Stimulated activated memory B cell treated with anti-CD40 and anti-IgM and Interleukin-4, amounts not matched to agents 10 μg/mL and 1 μg/mL and 100 μg/mL, for 72 hours (primary cell): ENCODE data around the gene CISD3.
"Not testable (repeated sequence)": the region's sequence is repeated elsewhere in the genome, so short reads cannot be mapped to it uniquely, and the experiment has no call there.

Experiments
- ATAC-seq: fragments of 150-1000 bp; cut with Tn5 transposase; 2 replicates; pipeline ENCODE4 v1.10.0; 2021
- H3K27ac Mint-ChIP-seq: one replicate; pipeline ENCODE4 v1.8.0; 2022; ENCODE audit warnings: mild to moderate bottlenecking, mixed read lengths
- H3K27me3 Mint-ChIP-seq: one replicate; pipeline ENCODE4 v1.8.0; 2022; ENCODE audit warnings: mixed read lengths
- H3K36me3 Mint-ChIP-seq: one replicate; pipeline ENCODE4 v1.8.0; 2022; ENCODE audit warnings: mixed read lengths
- H3K4me1 Mint-ChIP-seq: one replicate; pipeline ENCODE4 v1.8.0; 2022; ENCODE audit warnings: mixed read lengths
- H3K4me3 Mint-ChIP-seq: one replicate; pipeline ENCODE4 v1.8.0; 2022; ENCODE audit warnings: mild to moderate bottlenecking, moderate library complexity, mixed read lengths
- H3K9me3 Mint-ChIP-seq: one replicate; pipeline ENCODE4 v1.8.0; 2022; ENCODE audit warnings: mixed read lengths

CISD3 gene

DNA sequence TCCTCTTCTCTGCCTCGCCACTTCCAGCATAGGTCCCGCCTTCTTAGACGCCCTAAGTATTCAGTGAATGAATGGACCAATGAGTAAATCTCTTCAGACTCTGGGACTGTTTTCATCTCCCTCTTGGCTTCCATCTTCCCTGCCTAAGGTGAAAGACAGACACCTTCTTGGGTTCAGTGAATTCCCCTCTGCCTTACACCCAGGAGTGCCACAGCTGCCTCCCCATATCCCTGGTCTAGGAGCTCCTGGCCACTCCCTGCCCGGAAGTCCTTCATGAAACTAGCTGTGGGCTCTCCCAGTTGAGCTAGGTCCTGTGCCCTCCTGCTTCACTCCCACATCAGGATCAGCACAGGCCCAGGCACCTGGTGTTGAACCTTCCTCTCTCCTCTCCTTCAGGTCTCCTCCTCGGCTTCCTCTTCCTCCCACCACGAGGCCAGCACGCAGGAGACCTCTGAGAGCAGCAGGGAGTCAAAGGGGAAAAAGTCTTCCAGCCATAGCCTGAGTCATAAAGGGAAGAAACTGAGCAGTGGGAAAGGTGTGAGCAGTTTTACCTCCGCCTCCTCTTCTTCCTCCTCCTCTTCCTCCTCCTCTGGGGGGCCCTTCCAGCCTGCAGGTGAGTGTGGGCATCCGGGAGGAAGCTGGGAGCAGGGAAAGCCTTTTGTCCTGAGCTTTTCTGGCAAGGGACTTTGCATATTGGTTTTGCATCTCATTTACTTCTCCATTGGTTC lies 14.8 kb upstream of the CISD3 start:
- H3K36me3 Mint-ChIP-seq = peaks cover 88% of the 10 kb centered on the region
- ATAC-seq = no peak
- peaks cover 36% of the 10 kb centered on the region for H3K4me1 Mint-ChIP-seq
- H3K27ac Mint-ChIP-seq = peak overlapping the region; percentile 67
- no peaks in the 10 kb centered on the region for H3K27me3 Mint-ChIP-seq
- no peak overlapping the region for H3K4me3 Mint-ChIP-seq
- H3K9me3 Mint-ChIP-seq = no peaks in the 10 kb centered on the region

DNA sequence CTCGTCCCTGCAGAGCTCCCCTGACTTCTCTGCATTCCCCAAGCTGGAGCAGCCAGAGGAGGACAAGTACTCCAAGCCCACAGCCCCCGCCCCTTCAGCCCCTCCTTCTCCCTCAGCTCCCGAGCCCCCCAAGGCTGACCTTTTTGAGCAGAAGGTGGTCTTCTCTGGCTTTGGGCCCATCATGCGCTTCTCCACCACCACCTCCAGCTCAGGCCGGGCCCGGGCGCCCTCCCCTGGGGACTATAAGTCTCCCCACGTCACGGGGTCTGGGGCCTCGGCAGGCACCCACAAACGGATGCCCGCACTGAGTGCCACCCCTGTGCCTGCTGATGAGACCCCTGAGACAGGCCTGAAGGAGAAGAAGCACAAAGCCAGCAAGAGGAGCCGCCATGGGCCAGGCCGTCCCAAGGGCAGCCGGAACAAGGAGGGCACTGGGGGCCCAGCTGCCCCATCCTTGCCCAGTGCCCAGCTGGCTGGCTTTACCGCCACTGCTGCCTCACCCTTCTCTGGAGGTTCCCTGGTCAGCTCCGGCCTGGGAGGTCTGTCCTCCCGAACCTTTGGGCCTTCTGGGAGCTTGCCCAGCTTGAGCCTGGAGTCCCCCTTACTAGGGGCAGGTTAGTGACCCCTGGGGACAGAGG lies 13.7 kb upstream of the CISD3 start:
- Mint-ChIP-seq H3K27ac (peak overlapping the region; percentile 67), H3K4me1 (peaks cover 30% of the 10 kb centered on the region)
- ATAC-seq = no peak

DNA sequence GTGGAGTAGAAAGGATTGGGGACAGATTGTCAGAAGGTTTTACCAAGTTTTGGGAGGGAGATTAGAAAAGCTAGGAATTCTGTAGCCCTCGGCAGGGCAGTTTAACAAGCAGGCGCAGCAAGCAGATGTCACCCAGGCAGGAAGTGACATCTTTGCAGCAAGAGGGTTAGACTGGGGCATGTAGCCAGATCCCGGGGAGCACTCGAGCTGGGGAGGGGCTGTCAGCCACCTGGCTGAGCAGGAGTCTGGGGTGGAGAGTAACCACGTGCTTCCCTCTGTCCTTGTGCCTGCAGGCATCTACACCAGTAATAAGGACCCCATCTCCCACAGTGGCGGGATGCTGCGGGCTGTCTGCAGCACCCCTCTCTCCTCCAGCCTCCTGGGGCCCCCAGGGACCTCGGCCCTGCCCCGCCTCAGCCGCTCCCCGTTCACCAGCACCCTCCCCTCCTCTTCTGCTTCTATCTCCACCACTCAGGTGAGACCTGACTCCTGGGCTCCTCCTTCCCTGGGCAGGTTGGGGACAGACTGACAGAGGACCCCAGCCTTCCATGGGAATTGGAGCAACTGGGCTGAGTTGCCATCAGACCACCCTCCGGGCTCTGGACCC lies 12.9 kb upstream of the CISD3 start:
- no peaks in the 10 kb centered on the region for H3K27me3 Mint-ChIP-seq
- peaks cover 82% of the 10 kb centered on the region for H3K36me3 Mint-ChIP-seq
- H3K27ac Mint-ChIP-seq = no peak overlapping the region
- peaks cover 29% of the 10 kb centered on the region for H3K4me1 Mint-ChIP-seq
- H3K9me3 Mint-ChIP-seq = no peaks in the 10 kb centered on the region
- no peak overlapping the region for H3K4me3 Mint-ChIP-seq
- no peak for ATAC-seq

More for the DNA sequence above, 13.7 kb upstream of the CISD3 start:
- Mint-ChIP-seq H3K27me3 (no peaks in the 10 kb centered on the region), H3K36me3 (peaks cover 87% of the 10 kb centered on the region), H3K9me3 (no peaks in the 10 kb centered on the region), H3K4me3 (no peak overlapping the region)

DNA sequence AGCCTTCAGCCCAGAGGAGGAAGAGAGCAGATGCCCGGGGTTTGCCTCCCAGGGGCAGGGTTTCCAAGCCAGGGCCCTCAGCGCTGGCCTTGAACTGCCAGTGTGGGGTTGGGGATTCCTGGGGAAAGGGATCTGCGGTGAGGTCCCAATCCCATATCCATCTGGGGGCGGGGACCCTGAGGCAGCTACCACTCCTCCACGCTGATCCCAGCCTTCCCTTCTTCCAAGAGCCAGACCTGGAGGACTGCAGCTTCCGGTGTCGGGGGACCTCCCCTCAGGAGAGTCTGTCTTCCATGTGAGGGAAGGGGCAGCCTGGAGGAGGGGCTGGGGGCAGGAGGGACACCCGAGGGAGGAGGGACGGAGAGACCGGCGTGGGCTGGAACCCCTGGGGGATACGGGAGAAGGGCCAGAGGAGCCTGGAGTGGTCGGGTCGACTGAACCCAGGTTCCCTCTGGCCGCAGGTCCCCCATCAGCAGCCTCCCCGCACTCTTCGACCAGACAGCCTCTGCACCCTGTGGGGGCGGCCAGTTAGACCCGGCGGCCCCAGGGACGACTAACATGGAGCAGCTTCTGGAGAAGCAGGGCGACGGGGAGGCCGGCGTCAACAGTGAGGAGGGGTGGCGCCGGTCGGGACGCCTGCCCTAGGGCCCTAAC lies 10.7 kb upstream of the CISD3 start:
- Mint-ChIP-seq H3K27me3 (no peaks in the 10 kb centered on the region), H3K4me3 (no peak overlapping the region), H3K36me3 (peaks cover 73% of the 10 kb centered on the region), H3K27ac (no peak overlapping the region), H3K9me3 (no peaks in the 10 kb centered on the region), H3K4me1 (peaks cover 29% of the 10 kb centered on the region)
- ATAC-seq = no peak

DNA sequence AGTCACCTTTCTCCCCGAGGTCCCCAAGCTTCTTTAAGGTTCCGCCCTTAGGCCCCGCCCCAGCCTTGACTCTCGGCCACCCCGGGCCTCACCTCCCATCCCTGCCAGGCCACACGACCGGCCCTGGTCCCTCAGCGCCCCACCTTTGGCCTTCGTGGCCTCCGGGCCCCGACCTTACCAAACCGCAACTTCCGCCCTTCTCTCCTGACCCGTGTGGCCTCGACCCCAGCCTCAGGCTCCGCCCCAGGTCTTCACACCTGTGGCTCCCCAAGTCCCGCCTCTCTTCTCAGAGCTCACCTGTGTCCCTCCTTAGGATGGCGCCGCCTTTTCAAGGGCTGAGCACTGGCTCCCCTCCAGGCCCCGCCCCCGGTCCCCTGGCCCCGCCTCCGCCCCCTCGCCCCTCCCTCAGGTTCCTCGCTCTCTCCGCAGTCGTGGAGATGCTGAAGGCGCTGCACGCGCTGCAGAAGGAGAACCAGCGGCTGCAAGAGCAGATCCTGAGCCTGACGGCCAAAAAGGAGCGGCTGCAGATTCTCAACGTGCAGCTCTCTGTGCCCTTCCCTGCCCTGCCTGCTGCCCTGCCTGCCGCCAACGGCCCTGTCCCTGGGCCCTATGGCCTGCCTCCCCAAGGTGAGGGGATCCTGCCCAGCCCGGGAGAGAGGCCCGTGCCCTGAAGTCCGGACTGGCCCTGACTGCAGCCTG lies 10.0 kb upstream of the CISD3 start:
- H3K4me3 Mint-ChIP-seq = no peak overlapping the region
- no peaks in the 10 kb centered on the region for H3K27me3 Mint-ChIP-seq
- ATAC-seq = peak; percentile 22
- H3K4me1 Mint-ChIP-seq = peaks cover 22% of the 10 kb centered on the region
- no peaks in the 10 kb centered on the region for H3K9me3 Mint-ChIP-seq
- no peak overlapping the region for H3K27ac Mint-ChIP-seq
- peaks cover 67% of the 10 kb centered on the region for H3K36me3 Mint-ChIP-seq

DNA sequence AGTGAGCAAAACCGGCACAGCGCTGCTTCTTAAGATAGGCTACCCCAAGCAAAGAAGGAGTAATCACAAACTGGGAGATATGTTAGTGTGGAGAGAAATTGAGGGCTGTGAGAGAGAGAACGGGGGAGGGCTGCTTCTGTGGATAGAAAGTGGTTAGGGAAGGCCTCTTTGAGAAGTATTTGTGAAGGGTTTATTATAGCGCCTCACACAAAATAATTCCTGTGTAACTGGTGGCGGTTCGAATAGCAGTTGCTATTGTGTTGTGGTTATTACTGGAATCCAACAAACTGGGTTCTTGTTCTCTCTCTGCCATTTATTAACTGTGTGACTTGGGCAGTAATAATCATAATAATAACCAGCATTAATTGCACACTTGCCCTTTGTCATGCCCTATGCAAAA lies 9.2 kb upstream of the CISD3 start:
- H3K27me3 Mint-ChIP-seq = no peaks in the 10 kb centered on the region
- no peaks in the 10 kb centered on the region for H3K9me3 Mint-ChIP-seq
- no peak overlapping the region for H3K4me3 Mint-ChIP-seq
- peaks cover 59% of the 10 kb centered on the region for H3K36me3 Mint-ChIP-seq
- no peak overlapping the region for H3K27ac Mint-ChIP-seq
- peaks cover 20% of the 10 kb centered on the region for H3K4me1 Mint-ChIP-seq
- no peak for ATAC-seq

DNA sequence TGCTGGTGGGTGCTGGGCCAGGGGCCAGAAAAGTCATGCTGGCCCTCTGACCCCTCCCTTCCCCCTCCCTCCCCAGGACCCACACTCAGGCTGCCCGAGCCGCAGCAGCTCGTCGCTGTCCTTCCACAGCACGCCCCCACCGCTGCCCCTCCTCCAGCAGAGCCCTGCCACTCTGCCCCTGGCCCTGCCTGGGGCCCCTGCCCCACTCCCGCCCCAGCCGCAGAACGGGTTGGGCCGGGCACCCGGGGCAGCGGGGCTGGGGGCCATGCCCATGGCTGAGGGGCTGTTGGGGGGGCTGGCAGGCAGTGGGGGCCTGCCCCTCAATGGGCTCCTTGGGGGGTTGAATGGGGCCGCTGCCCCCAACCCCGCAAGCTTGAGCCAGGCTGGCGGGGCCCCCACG lies 8.3 kb upstream of the CISD3 start:
- no peaks in the 10 kb centered on the region for H3K27me3 Mint-ChIP-seq
- H3K9me3 Mint-ChIP-seq = no peaks in the 10 kb centered on the region
- ATAC-seq = peak; percentile 57
- H3K27ac Mint-ChIP-seq = no peak overlapping the region
- peaks cover 26% of the 10 kb centered on the region for H3K4me1 Mint-ChIP-seq
- peaks cover 52% of the 10 kb centered on the region for H3K36me3 Mint-ChIP-seq
- no peak overlapping the region for H3K4me3 Mint-ChIP-seq

DNA sequence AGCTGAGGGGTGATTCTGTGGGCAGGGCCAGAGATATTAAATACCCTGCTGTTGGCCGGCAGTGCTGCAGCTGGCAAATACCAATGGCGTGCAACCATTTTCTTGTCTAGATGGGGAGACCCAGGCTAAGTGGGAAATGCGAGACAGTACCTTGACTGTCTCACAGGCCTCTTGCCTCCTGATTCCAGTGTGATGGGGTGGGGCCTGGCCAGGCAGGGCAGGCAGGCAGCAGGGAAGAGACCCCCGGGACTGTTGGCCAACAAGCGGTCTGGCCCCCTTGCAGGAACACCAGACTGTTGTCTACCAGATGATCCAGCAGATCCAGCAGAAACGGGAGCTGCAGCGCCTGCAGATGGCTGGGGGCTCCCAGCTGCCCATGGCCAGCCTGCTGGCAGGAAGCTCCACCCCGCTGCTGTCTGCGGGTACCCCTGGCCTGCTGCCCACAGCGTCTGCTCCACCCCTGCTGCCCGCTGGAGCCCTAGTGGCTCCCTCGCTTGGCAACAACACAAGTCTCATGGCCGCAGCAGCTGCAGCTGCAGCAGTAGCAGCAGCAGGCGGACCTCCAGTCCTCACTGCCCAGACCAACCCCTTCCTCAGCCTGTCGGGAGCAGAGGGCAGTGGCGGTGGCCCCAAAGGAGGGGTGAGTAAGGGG lies 5.7 kb upstream of the CISD3 start:
- no peak overlapping the region for H3K4me3 Mint-ChIP-seq
- no peak for ATAC-seq
- peaks cover 36% of the 10 kb centered on the region for H3K36me3 Mint-ChIP-seq
- no peaks in the 10 kb centered on the region for H3K27me3 Mint-ChIP-seq
- H3K27ac Mint-ChIP-seq = no peak overlapping the region
- H3K9me3 Mint-ChIP-seq = no peaks in the 10 kb centered on the region
- peaks cover 46% of the 10 kb centered on the region for H3K4me1 Mint-ChIP-seq

DNA sequence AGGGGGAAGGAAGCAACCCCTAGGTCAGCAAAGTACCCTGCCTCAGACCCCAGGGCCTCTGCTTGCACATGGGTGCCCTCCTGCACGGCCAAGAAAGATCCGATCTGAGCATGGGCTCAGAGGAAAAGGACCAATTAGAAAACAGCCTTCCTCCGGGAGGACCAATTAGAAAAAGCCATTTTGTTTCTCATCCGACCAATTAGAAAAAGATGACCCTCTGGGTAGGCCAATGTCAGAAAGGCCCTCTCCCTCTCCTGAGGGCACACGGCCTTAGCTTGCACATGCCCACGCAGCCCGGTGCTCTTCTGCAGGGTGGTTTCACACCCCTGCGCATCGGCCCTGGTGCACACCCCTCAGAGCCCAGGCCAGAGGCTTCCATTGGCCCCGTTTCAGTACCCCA lies 5.1 kb upstream of the CISD3 start:
- H3K27me3 Mint-ChIP-seq = no peaks in the 10 kb centered on the region
- peaks cover 33% of the 10 kb centered on the region for H3K36me3 Mint-ChIP-seq
- ATAC-seq = no peak
- peaks cover 48% of the 10 kb centered on the region for H3K4me1 Mint-ChIP-seq
- no peak overlapping the region for H3K4me3 Mint-ChIP-seq
- H3K9me3 Mint-ChIP-seq = no peaks in the 10 kb centered on the region
- peak overlapping the region; percentile 79 for H3K27ac Mint-ChIP-seq

DNA sequence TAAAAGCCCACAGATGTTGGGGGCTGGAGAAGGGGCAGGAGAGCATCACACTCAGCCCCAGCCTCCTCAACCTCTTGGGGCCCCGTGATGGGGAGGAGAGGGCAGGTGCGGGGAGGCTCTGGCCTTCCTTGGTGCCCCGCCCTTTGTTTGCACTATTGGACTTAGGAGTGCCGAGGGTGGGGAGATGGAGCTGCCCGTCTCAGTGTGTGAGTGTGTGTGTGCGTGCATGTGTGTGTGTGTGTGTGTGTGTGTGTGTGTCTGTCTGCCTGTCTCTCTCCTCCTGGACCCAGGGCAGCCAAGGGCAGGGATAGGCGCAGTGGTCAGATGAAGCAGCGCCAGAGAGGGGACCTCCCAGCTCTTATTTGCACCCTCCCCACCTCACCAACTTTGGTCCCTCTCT lies 4.0 kb upstream of the CISD3 start:
- not testable (repeated sequence) for H3K9me3 Mint-ChIP-seq, ATAC-seq, H3K4me3 Mint-ChIP-seq, H3K27me3 Mint-ChIP-seq
- peaks cover 50% of the 10 kb centered on the region for H3K4me1 Mint-ChIP-seq
- peaks cover 24% of the 10 kb centered on the region for H3K36me3 Mint-ChIP-seq
- peak overlapping the region; percentile 79 for H3K27ac Mint-ChIP-seq

DNA sequence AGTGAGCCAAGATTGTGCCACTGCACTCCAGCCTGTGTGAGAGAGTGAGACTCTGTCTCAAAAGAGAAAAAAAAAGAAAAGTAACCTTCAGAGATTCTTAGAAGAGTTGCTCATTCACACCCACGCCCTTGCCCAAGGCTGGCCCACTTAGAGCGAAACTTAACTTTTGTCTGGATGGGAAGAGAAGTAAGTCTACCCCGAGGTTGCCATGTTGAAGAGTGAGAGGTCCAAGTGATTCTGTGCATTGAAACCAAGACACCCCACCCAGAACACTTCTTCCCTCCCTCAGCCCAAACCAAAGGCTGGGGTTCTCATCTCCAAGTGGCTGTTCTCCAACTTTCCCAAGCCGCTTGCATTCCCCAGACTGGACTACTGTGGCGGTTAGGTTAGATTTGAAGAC lies 2.4 kb upstream of the CISD3 start:
- Mint-ChIP-seq H3K27ac (peak overlapping the region; percentile 79), H3K9me3 (no peaks in the 10 kb centered on the region), H3K36me3 (peaks cover 15% of the 10 kb centered on the region), H3K4me1 (peaks cover 58% of the 10 kb centered on the region), H3K4me3 (peak overlapping the region; percentile 52), H3K27me3 (no peaks in the 10 kb centered on the region)
- no peak for ATAC-seq

DNA sequence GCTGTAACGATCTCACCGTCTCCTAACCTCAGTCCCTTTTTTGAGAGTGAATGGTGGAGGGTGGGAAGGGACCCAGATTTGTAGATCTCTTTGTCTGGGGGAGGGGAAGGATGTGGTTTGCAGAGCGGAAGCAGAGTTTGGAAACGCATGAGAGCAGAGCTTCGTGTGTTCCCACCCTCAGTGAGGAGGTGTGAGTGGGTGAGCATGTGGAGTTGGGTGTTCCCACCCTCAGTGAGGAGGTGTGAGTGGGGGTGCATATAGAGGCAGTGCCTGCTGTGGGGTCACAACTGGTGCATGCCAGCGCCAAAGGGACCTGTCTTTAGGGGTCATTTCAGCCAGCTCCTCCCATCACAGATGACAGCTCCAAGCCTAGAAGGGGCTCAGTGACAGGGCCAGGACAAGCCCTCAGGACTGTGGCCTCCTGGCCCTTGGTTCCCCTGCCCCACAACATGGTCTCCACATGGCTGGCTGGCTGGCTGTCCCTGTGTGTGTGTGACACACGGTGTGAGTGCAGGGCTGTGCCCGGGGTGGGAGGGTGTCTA lies 1.8 kb upstream of the CISD3 start:
- Mint-ChIP-seq H3K4me1 (peaks cover 64% of the 10 kb centered on the region), H3K9me3 (no peaks in the 10 kb centered on the region), H3K4me3 (peak overlapping the region; percentile 50), H3K36me3 (peaks cover 9% of the 10 kb centered on the region), H3K27me3 (no peaks in the 10 kb centered on the region), H3K27ac (peak overlapping the region; percentile 79)
- ATAC-seq = peak; percentile 25

DNA sequence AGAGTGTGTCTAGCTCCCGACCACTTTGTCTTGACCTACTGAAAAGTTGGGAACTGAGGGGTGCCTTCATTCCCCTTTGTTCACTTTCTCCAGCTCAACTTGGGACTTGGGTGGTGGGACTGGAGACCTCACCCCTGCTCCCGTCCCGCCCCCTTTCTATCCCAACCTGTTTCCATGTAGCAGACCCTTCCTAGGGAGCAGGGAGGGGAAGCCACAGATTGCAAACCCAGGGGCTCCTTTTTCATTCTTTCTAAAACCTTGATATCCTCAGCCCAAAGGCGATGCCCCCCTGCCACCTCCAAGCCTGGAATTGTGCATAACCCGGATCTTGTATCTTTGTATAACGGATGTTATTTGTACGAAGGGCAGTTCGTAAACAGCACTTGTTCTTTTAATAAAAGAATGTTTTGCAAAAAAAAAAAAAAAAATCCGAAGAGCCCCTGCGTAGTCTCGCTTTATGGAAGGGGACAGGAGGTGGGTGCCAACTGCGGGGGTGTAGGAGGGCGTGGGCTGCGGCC lies 714 bp upstream of the CISD3 start:
- Mint-ChIP-seq H3K4me3 (peak overlapping the region; percentile 61), H3K36me3 (peaks cover 9% of the 10 kb centered on the region), H3K9me3 (no peaks in the 10 kb centered on the region), H3K4me1 (peaks cover 75% of the 10 kb centered on the region), H3K27ac (peak overlapping the region; percentile 52), H3K27me3 (no peaks in the 10 kb centered on the region)
- ATAC-seq = no peak
